Measurements from ENCODE around the gene UNC80. TPM values are rescaled to one million over a fixed set of nuclear protein-coding genes. Genes with fewer than 3 reads are reported as not detected.

Gene UNC80
- total RNA-seq, 4 donors from 2014 or later, result 0.04 to 0.80 (median 0.21) TPM; not detected in 1

DNA sequence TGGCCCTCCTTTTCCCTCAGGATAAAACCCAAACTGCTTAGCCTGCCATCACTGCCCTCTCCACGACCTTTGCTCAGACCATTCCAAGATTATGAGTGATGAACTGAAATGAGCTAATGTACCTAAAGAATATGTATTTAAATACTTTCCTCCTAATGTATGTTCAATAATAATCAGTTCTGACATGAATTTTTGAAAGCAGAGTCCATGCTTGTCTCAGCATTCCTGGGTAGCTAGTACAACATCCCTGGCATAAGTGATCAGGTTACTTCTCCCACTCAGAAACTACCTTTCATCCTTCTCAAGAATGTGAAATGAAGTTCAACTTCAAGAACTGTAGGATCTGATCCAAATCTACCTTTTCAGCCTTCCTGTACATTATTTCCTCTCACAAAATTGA, 103.6 kb downstream of the UNC80 start:
- H3K4me1 ChIP-seq, result no peaks in the 10 kb centered on the region
- no peaks in the 10 kb centered on the region for H3K9me3 ChIP-seq
- WGBS, result 48% methylated on average over 1 of the region's 1 CpG
- no peak for DNase-seq (ENCODE audit: low spot score in 2 of 2)
- no peaks in the 10 kb centered on the region for H3K36me3 ChIP-seq
- H3K27ac ChIP-seq, result no peak overlapping the region
- no peaks in the 10 kb centered on the region for H3K27me3 ChIP-seq
- TF ChIP-seq EP300 (IDR thresholded peaks at IDR 0.05), result no peak
- TF ChIP-seq POLR2A (IDR thresholded peaks at IDR 0.05), result no peak
- TF ChIP-seq, protein P1, sequence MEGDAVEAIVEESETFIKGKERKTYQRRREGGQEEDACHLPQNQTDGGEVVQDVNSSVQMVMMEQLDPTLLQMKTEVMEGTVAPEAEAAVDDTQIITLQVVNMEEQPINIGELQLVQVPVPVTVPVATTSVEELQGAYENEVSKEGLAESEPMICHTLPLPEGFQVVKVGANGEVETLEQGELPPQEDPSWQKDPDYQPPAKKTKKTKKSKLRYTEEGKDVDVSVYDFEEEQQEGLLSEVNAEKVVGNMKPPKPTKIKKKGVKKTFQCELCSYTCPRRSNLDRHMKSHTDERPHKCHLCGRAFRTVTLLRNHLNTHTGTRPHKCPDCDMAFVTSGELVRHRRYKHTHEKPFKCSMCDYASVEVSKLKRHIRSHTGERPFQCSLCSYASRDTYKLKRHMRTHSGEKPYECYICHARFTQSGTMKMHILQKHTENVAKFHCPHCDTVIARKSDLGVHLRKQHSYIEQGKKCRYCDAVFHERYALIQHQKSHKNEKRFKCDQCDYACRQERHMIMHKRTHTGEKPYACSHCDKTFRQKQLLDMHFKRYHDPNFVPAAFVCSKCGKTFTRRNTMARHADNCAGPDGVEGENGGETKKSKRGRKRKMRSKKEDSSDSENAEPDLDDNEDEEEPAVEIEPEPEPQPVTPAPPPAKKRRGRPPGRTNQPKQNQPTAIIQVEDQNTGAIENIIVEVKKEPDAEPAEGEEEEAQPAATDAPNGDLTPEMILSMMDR (IDR thresholded peaks at IDR 0.05), result no peak
- no peak for TF ChIP-seq POLR2AphosphoS5 (IDR thresholded peaks at IDR 0.05)
- H3K4me3 ChIP-seq, result no peak overlapping the region

DNA sequence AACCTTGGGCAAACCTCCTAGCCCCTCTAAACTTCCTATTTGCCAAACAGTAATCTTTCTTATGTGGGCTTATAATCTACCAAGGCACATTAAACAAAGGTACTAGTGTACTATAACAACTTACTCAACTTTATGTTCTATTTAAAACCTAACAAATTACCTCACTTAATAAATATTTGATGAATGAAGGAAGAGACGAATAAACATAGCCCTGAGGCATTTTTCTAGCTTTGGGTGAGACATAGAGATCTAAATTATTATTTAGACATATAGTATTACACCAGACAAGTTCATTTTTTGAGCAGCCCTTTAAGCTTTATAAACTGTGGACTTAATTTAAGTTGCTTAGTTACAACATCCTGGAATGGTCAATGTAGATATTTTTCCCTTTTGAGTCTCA, 104.6 kb downstream of the UNC80 start:
- TF ChIP-seq POLR2AphosphoS5 (IDR thresholded peaks at IDR 0.05), result no peak
- no peak for TF ChIP-seq EP300 (IDR thresholded peaks at IDR 0.05)
- TF ChIP-seq, protein P1 (IDR thresholded peaks at IDR 0.05), result no peak
- TF ChIP-seq POLR2A (IDR thresholded peaks at IDR 0.05), result no peak
- H3K4me3 ChIP-seq, result no peak overlapping the region
- H3K27me3 ChIP-seq, result no peaks in the 10 kb centered on the region
- DNase-seq (ENCODE audit: low spot score in 2 of 2), result no peak
- no peaks in the 10 kb centered on the region for H3K4me1 ChIP-seq
- H3K36me3 ChIP-seq, result no peaks in the 10 kb centered on the region
- no peak overlapping the region for H3K27ac ChIP-seq
- 23% methylated on average over 1 of the region's 1 CpG for WGBS
- no peaks in the 10 kb centered on the region for H3K9me3 ChIP-seq

GRCh38 chr2:209878701-209879100, 107.1 kb downstream of the UNC80 start:
- H3K4me3 ChIP-seq, result no peak overlapping the region
- no peaks in the 10 kb centered on the region for H3K4me1 ChIP-seq
- WGBS, result 89% methylated on average over 4 of the region's 4 CpGs
- TF ChIP-seq POLR2AphosphoS5 (IDR thresholded peaks at IDR 0.05) (no peak), EP300 (IDR thresholded peaks at IDR 0.05) (no peak), POLR2A (IDR thresholded peaks at IDR 0.05) (no peak)
- TF ChIP-seq, protein P1 (IDR thresholded peaks at IDR 0.05), result no peak
- no peak for DNase-seq (ENCODE audit: low spot score in 2 of 2)
- H3K27ac ChIP-seq, result no peak overlapping the region
- no peaks in the 10 kb centered on the region for H3K27me3 ChIP-seq
- no peaks in the 10 kb centered on the region for H3K9me3 ChIP-seq
- H3K36me3 ChIP-seq, result no peaks in the 10 kb centered on the region

DNA sequence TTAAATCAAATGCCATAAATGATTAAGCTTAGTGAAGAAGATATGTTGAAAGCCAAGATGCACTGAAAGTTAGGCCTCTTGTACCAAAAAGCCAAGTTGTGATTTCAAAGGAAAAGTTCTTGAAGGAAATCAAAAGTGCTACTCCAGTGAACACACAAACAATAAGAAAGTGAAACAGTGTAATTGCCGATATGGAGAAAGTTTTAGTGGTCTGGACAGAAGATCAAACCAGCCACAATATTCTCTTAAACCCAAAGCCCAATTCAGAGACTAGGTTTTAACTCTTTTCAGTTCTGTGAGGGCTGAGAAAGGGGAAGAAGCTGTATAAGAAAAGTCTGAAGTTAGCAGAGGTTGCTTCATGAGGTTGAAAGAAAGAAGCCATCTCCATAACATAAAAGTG, 129.0 kb downstream of the UNC80 start:
- 60% methylated on average over 1 of the region's 1 CpG for WGBS
- Histone ChIP-seq H3K27ac (no peak overlapping the region), H3K27me3 (no peaks in the 10 kb centered on the region), H3K36me3 (no peaks in the 10 kb centered on the region), H3K4me3 (no peak overlapping the region), H3K4me1 (no peaks in the 10 kb centered on the region), H3K9me3 (no peaks in the 10 kb centered on the region)
- no peak for DNase-seq (ENCODE audit: low spot score in 2 of 2)
- TF ChIP-seq EP300 (IDR thresholded peaks at IDR 0.05), result no peak
- TF ChIP-seq POLR2AphosphoS5 (IDR thresholded peaks at IDR 0.05), result no peak
- no peak for TF ChIP-seq POLR2A (IDR thresholded peaks at IDR 0.05)
- TF ChIP-seq, protein P1 (IDR thresholded peaks at IDR 0.05), result no peak

- no peaks in the 10 kb centered on the region for H3K36me3 ChIP-seq
- H3K27me3 ChIP-seq, result no peaks in the 10 kb centered on the region
- H3K4me1 ChIP-seq, result no peaks in the 10 kb centered on the region
- no peak overlapping the region for H3K27ac ChIP-seq
- H3K4me3 ChIP-seq, result no peak overlapping the region
- WGBS, result 56% methylated on average over 2 of the region's 2 CpGs
- DNase-seq (ENCODE audit: low spot score in 2 of 2), result no peak
- H3K9me3 ChIP-seq, result no peaks in the 10 kb centered on the region
- no peak for TF ChIP-seq POLR2AphosphoS5 (IDR thresholded peaks at IDR 0.05)
- TF ChIP-seq, protein P1 (IDR thresholded peaks at IDR 0.05), result no peak
- TF ChIP-seq POLR2A (IDR thresholded peaks at IDR 0.05), result no peak
- TF ChIP-seq EP300 (IDR thresholded peaks at IDR 0.05), result no peak
These were observed 129.5 kb downstream of the UNC80 start for GRCh38 chr2:209901172-209901571.
